HG03066 (cell line): Measurements from ENCODE around the gene ATP8A1.
"Not testable (repeated sequence)": the region's sequence is repeated elsewhere in the genome, so short reads cannot be mapped to it uniquely, and the experiment has no call there.

ENCODE experiments used
- ATAC-seq: cut with Tn5 transposase; IDR thresholded peaks from one replicate; pipeline ENCODE4 v1.9.1; 2021; ENCODE audit warnings: low read depth; ENCODE audit not compliant: unreplicated experiment

Gene ATP8A1

DNA sequence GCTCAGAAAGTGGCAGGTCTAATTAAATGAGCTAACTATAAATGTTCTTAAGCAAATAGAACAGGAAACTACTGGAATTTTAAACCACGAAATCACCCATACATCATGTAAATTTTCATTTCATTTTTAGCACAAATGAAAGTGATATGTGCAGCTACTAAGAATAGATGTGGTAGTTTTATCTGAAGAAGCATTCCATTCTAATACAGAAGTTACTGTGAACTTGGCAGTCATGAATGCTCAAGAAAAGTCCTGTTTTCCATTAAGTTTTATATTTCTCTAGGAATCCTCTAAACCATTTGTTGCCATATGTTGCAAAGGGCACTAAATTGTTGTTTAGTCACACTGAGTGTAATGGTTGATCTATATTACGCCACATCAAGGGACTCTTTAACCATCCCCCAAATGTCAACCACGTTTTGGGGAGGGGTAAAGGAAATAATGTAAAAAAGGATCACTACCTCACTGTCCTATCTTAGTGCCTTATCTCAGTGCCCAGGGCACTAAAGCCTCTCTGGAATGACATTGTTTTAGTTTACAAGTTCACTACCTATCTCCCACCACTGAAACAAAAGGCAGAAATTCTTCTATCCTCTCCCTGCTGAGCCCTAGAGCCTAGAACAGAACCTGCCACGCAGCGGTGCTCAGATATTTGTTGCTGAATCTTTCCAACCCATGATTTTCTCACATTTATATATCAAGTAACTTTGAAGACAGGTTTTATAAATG is 141.6 kb downstream of the ATP8A1 start:
- no peak for ATAC-seq

- no peak for ATAC-seq
Measured at GRCh38 chr4:42513748-42514492, 143.0 kb downstream of the ATP8A1 start.

DNA sequence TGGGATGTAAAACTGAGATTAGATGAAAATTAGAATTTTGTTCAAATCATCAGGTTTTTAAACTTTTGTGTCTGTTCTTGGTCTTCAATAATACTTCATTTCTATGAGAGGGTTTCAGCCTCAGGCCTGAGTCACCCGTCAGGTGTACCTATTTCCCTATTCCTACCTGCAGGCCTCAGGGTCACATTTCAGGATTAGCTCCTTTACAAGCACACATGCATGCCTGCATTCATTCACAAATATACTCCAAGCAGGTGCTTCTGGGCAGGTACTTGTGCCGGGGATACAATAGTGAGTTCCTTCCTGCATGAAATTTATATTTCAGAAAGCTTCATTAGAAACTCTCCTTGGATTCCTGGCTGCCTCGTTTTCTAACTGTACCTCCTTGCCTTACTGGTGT is 144.7 kb downstream of the ATP8A1 start:
- ATAC-seq = no peak

GRCh38 chr4:42510225-42510624 is 146.7 kb downstream of the ATP8A1 start:
- no peak for ATAC-seq

DNA sequence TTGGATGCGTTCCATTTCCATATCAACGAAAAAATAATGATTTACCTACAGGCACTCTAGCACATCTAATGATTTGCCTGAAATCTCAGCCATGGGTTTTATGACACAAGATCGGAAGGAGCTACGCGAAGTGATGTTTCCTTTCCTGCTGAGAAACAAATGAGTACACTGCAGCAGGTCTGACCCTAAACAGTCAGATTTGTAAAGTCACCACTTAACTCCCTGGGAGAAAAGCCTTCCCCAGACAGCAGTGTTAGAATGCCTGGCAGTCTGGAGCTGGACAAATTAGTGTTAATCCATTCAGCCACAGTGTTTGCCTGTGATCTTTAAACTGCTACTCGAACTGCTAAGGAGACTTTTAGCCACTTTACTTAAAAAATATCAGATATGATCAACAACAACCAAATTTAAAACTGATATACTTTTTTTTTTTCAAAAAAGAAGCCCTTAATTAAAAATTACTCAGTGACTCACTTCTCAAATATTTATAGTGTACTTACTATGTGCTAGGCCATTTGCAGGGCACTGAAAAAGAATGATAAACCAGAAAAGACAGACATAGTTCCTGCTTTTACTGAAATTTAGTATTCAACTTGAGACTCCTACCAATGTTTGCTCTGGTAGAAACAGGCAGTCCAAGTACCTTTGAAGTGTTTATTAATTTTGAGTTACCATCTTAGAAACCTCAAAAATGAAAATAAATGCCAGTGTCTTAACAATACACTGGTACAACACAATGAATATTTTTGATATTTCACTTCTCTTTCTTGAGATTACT is 155.1 kb downstream of the ATP8A1 start:
- no peak for ATAC-seq

DNA sequence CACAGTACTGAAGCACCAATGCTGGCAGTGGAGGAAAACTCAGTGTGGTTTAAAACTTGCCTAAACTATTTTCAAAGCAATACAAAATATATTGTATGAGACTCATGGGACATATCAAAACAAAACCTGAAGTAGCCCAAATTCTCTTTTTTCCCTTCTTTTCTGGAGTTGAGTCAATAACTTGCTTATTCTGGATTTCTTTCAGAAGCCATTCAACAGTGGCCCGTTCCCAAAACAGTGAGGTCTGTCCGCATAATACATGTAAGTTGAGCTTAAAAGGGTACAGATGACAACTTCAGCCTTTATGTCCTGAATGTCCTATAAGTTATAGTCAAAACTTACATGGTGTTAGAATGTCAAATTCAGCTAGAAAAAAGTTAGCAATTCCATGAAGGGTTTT is 158.9 kb downstream of the ATP8A1 start:
- ATAC-seq = no peak

- no peak for ATAC-seq
Measured at GRCh38 chr4:42497142-42497910, 159.6 kb downstream of the ATP8A1 start.

- no peak for ATAC-seq
Measured at GRCh38 chr4:42492962-42493361, 163.9 kb downstream of the ATP8A1 start.

DNA sequence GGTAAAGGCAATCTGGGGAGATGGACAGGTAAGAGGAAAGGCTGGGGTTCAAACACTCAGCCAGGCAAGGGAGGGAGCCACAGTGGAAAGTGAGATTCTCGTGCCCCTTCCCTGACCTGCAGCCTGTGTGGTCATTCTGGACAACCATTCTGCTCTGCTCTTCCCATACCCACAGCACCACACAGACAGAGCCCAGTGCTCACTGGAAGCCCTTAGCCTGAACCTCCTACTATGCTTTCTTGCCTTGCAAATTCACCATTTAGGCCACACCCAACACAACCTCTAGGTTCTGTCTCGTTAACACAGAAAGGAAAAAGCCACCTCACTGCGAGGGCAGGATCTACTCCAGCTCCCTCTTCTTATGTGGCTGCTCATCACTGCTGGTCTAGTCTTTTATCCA is 166.9 kb downstream of the ATP8A1 start:
- no peak for ATAC-seq

GRCh38 chr4:42489095-42489494 is 167.8 kb downstream of the ATP8A1 start:
- peak; percentile 79 for ATAC-seq

GRCh38 chr4:42488554-42488953 is 168.4 kb downstream of the ATP8A1 start:
- ATAC-seq = no peak

DNA sequence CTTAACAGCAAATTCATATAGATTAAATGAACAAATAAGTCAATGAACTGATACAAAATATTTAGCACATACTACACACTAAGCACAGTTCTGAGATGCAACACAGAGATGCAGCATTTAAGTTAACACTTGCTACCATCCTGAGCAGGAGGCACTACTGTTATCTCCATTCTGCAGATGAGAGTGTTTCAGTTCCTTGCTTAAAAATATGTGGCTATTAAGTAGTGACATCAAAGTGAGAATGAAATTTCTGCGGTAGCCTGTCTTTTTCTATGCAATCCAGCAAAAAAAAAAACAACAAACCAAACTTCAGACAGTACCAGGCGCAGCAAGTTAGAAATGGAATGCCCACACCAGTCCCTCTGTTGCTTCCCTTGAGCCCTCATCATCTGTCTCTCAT is 168.8 kb downstream of the ATP8A1 start:
- peak; percentile 79 for ATAC-seq

- ATAC-seq = no peak
Measured at GRCh38 chr4:42487230-42487629, 169.7 kb downstream of the ATP8A1 start.

DNA sequence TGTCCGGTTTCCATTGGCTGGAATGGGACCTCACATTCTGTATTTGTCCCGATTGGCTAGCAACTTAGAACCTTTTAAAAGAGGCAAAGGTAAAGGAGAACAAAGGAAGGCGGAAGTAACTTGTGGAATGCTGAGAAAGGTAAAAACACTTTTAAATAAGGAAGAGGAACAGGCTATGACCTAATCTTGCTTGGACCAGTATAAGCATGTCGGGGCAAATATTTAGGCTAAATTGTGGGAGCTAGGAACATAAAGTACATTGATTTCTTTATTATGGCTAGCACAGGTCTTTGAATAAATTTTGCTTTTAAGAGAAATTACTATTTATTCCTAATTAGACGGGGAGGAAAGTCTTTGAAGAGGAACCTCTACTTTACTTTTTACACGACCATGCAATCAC is 170.7 kb downstream of the ATP8A1 start:
- not testable (repeated sequence) for ATAC-seq

GRCh38 chr4:42484630-42485029 is 172.3 kb downstream of the ATP8A1 start:
- ATAC-seq = no peak

DNA sequence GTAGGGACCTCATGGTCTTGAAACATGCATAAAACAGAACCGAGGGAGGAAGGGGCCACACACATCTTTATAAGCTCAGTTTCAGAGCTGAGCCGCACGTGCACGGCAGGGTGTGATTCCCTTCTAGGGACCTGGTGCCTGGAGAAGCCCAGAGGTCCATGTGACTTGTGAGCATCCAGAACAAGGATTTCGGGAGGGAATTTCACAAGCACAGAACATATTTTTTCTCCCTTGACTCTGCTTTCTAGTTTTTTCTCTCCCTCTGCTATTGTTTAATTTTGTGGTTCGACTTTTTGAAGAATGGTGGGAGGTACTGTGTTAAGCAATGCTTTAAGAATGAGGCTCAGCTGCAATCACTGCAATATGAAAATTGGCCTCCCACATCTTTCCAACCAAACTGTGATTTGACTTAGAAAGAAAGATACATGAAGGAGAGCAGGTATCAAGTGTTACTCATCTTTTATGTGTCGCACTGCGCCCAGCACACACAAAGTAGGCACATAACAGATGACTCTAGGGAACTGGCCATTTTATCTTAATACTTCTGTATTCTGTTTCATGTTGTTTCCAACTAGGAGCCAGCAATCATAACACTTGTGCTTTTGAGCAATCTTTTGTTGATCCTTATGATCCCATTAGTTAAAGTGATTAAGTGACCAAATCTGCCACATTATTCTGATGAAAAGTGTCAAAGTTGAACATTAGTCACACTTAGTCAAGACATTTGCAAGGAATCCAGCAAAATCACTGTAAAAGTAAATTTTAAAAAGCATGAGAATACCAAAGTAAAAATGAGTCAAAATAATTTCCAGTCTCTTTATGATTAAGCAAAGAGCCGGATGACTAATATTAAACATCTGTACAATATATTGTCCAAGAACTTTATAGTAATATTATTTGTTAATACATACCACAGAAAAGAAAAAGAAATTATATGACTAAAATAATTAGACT is 173.2 kb downstream of the ATP8A1 start:
- ATAC-seq = no peak

- ATAC-seq = no peak
Measured at GRCh38 chr4:42482516-42483327, 174.2 kb downstream of the ATP8A1 start.

- no peak for ATAC-seq
Measured at GRCh38 chr4:42480717-42481116, 176.2 kb downstream of the ATP8A1 start.

- ATAC-seq = no peak
Measured at GRCh38 chr4:42480281-42480680, 176.6 kb downstream of the ATP8A1 start.
